Skeletal muscle cell (primary cell): Measurements from ENCODE around the gene GUCY1B1.

Experiments
- DNase-seq: peaks from one replicate; pipeline ENCODE4 v3.0.0-alpha.2; 2010; ENCODE audit warnings: low read depth
- H3K4me3 ChIP-seq: 2 replicates; pipeline ENCODE4 v1.5.1; 2011; ENCODE audit warnings: low read depth, mild to moderate bottlenecking, control low read depth, low read length, moderate library complexity

The GUCY1B1 gene

DNA sequence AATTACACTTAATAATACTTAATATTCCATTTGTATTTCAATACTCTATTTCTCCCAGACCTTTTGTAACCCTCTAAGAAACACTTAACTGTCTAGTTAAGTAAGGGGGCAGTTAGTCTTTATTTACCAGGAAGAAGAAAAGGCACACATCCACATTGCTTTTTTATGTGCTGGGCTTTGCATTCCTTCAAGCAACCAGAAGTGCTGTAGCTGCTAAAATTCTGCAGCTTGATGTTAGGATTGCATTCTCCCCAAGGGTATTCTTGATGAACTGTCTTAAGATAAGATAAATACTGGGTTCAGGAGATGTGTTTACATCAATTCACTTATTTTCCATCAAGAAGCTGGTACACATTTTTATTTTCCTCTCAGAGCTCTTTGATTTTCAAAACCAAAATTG, 83.3 kb downstream of the GUCY1B1 start:
- no peak for DNase-seq
- H3K4me3 ChIP-seq = no peak overlapping the region

DNA sequence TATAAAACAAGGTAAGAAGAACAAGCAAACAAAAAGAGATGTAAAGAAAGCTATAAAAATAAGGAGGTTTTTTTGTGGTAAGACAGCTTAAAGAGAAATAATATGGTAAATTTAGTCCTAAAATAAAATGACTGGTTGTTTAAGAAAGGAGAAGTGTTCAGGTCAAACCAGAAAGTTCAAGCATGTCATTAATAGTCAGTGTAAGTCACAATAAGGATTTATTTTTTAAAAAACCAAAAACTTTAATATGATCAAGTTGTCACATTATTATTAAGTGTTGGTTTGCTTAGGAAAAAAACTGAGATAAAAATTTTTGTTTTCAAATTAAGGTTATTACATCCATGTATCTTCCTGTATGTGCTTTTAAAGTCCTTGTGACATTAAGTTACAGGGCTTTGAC, 88.1 kb downstream of the GUCY1B1 start:
- H3K4me3 ChIP-seq = no peak overlapping the region
- DNase-seq = no peak

DNA sequence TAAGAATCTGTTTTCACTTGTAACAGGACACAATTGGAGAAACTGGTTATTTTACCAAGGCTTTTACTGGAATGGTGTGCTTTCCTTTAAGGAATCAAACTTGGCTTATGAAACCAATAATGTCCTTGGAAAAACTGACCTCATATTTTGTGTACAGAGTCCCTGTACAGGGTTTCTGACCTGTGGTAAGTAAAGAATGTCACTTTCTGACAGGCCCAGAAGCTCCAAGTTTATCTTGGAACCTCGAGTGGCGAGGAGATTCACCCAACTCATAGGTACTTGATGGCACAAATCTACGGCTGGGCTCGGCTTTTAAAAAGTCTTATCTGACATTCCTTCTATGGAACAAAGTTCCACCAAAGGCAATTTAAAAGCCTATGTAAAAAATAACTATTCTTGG, 90.2 kb downstream of the GUCY1B1 start:
- no peak for DNase-seq
- no peak overlapping the region for H3K4me3 ChIP-seq

DNA sequence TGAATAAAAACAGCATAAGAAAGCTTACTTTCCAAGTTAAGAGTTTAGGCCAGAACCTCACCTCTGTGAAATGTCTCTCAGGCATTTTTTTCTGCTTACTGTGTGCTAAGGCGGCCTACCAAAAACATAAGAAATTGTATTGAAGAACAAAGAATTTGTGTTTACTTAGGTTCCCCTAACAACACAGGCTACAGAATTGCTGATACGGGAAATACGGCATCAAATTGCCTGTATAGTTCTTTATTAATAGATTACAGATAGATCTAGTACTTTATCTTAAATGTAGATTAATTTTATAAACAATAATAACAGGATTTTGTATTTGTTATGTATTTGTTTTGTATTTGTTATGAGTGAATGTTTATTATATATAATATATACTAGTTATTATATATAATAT, 94.4 kb downstream of the GUCY1B1 start:
- no peak overlapping the region for H3K4me3 ChIP-seq
- no peak for DNase-seq

DNA sequence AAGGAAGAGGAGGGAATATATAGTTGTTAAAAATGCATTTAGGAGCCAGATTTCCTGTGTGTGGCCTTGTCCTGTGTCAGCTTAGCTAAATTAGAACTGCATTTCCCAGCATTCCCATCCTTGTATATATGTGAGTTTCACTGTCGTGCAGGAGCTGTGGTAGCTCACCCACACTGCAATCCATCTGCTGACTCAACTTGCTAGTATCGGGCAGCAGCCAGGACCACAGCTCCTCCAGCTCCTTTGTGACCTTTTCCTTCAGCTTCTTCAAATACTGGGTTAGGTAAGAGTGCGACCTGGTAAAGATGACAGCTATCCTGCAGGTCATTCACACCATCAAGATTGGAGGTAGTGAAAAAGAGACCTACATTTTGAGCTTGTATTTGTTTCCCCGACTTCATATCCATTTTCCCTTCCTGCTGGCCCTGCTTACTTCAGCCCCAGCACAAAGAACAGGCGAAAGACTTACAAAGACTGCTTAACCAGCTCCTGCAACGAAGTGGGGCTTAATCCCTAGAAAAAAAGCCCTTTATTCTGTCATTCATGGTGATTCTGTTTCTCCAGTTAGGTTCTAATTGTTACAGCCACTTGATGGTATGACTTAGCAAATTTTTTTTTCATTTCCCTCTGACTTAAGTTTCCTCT, 95.9 kb downstream of the GUCY1B1 start:
- DNase-seq = no peak
- no peak overlapping the region for H3K4me3 ChIP-seq

DNA sequence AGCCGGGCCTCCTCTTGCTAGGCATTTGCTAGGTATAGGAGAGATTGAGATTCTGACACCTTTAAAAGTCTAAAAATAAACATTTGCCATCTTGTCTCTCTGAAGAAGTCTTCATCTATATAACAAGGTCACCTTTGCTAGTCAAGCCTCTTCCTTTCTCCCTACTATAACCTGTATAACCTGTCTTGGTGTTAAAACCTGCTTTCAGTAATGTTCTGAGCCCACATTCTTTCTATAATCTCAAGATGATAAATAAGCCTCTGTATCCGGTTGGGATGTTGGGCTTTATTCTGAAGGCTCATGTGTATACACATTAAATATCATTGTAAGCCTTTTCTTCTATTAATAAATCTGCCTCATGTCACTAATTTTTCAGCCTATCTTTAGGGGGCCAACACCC, 97.1 kb downstream of the GUCY1B1 start:
- no peak overlapping the region for H3K4me3 ChIP-seq
- DNase-seq = no peak
